Peyer's patch (tissue), 4 donors: ENCODE data around the gene CCDC57.

ENCODE experiments used
- CTCF ChIP-seq, 6 experiments: fragments of 450-650 bp in 4 of 6; fragments of 200-600 bp in 2 of 6; sonication (generic) in 1 of 6; IDR thresholded peaks; one replicate each; pipeline ENCODE4 v1.5.1; 2017 to 2019; ENCODE audit warnings: antibody characterized with exemption in 6 of 6, mild to moderate bottlenecking in 3 of 6, moderate library complexity in 1 of 6
- POLR2A ChIP-seq, 2 donors: fragments of 450-650 bp; IDR thresholded peaks; one replicate each; pipeline ENCODE4 v1.5.1; 2017; ENCODE audit warnings: antibody characterized with exemption in 2 of 2, mild to moderate bottlenecking in 2 of 2, moderate library complexity in 2 of 2

- TF ChIP-seq CTCF (IDR thresholded peaks at IDR 0.05) (no peak), POLR2A (IDR thresholded peaks at IDR 0.05) (no peak)
Observed at GRCh38 chr17:82095777-82096708, 116.6 kb downstream of the CCDC57 start.
